Skeletal muscle tissue (tissue), 4 donors: ENCODE data around the gene VSIG10. TPM values are rescaled to one million over a fixed set of nuclear protein-coding genes. Genes with fewer than 3 reads are reported as not detected.

Experiments
- H3K27ac ChIP-seq: one replicate; pipeline ENCODE4 v1.7.0; 2013; ENCODE audit warnings: mild to moderate bottlenecking, low read depth, low read length, inconsistent platforms
- H3K27me3 ChIP-seq, 3 donors: one replicate each; pipeline ENCODE4 v1.7.0; 2013; ENCODE audit warnings: low read length in 3 of 3; ENCODE audit not compliant: control insufficient read depth in 3 of 3, insufficient read depth in 3 of 3
- H3K36me3 ChIP-seq, 3 donors: one replicate each; pipeline ENCODE4 v1.7.0; 2013; ENCODE audit warnings: low read length in 3 of 3; ENCODE audit not compliant: control insufficient read depth in 3 of 3, insufficient read depth in 3 of 3
- H3K4me1 ChIP-seq, 3 donors: one replicate each; pipeline ENCODE4 v1.7.0; 2013; ENCODE audit warnings: low read length in 3 of 3, mild to moderate bottlenecking in 3 of 3; ENCODE audit not compliant: control insufficient read depth in 3 of 3, insufficient read depth in 3 of 3
- H3K4me3 ChIP-seq, 3 donors: one replicate each; pipeline ENCODE4 v1.7.0; 2013; ENCODE audit warnings: low read length in 3 of 3
- H3K9ac ChIP-seq, 3 donors: one replicate each; pipeline ENCODE4 v1.7.0; 2013; ENCODE audit warnings: low read length in 3 of 3, mild to moderate bottlenecking in 3 of 3, moderate library complexity in 2 of 3, low read depth in 1 of 3
- H3K9me3 ChIP-seq, 3 donors: one replicate each; pipeline ENCODE4 v1.7.0; 2013; ENCODE audit warnings: low read length in 3 of 3; ENCODE audit not compliant: control insufficient read depth in 3 of 3
- total RNA-seq: library from RNA; depleted of rRNA; stranded (reverse); fragments of >200 nt; gene quantifications from one replicate; pipeline ENCODE4 v1.2.3, GENCODE V29; 2014
- donor health status: Osteomylitis.

The VSIG10 gene, protein sequence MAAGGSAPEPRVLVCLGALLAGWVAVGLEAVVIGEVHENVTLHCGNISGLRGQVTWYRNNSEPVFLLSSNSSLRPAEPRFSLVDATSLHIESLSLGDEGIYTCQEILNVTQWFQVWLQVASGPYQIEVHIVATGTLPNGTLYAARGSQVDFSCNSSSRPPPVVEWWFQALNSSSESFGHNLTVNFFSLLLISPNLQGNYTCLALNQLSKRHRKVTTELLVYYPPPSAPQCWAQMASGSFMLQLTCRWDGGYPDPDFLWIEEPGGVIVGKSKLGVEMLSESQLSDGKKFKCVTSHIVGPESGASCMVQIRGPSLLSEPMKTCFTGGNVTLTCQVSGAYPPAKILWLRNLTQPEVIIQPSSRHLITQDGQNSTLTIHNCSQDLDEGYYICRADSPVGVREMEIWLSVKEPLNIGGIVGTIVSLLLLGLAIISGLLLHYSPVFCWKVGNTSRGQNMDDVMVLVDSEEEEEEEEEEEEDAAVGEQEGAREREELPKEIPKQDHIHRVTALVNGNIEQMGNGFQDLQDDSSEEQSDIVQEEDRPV
- total RNA-seq: 20.4 TPM

DNA sequence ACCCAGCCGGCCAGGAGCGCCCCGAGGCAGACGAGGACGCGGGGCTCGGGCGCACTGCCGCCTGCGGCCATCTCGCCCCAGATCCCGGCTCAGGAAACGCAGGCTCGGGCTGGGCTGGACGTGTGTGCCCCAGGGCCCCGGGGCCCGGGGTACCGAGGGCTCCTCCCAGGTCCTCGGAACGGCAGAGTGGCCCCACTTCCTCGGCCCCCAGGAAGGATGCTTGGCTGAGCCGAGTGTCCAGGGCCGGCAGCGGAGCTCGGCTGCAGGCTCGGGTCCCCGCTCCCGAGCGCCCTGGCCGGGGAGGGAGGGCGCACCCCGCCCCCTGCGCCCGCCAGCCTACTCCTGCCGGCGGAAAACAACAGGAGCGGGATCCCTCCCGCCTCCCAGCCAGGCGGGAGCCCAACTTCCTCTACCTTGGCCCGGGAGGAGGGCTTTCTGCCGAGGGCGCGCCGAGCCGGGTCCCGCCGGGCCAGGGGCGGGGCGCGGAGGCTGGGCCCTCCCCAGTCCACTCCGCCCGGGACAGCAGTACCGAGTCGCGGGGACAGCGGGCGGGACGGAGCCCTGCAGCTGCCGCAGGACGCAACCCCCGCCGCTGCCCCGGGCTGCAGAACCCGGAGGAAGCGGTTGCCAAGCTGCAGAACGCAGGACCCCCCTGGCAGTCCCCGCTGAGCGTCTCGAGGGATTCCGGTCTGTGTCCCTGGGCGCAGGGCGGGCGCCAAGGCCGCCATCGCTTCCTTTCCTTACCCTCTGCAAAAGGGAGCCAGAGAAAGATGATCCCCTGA lies at the start of gene VSIG10:
Gene VSIG10 (minus strand): TSS at position 411 of the 782 bp plus-strand sequence. CDS start 340 bp downstream, at position 71.
- Histone ChIP-seq H3K9me3 (no peaks in the 10 kb centered on the region), H3K27ac (peak within 1 kb of the TSS; percentile 85), H3K4me3 (peak within 1 kb of the TSS; percentile 81 to 85 (median 84)), H3K4me1 (peaks cover 7 to 14% (median 10%) of the 10 kb centered on the region in 3 donors), H3K27me3 (no peaks in the 10 kb centered on the region), H3K36me3 (no peaks in the 10 kb centered on the region), H3K9ac (peak within 1 kb of the TSS; percentile 85 to 90 (median 88))

DNA sequence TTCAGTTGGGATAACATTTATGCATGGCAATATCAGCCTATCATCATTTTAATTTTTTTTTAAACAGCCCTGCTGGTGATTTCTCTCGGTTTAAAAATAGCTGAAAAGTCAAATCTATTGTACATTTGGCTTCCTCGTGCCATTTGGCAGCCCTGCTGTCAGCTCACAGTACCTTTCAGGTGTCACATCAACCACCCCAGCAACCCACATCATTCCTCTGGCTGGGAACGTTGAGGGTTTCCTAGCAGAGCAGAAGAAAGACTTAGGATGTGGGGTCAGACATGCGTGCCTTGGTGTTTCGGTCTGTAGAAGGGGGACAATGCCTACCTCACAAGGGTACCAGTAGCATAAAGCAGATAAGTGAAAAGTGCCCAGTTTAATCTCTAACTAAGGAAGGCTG lies 47.9 kb upstream of the VSIG10 start:
- no peak overlapping the region for H3K4me3 ChIP-seq
- H3K4me1 ChIP-seq: peaks cover 0 to 3% (median 2%) of the 10 kb centered on the region in 3 donors
- H3K36me3 ChIP-seq: peaks cover 11 to 28% (median 26%) of the 10 kb centered on the region in 3 donors
- H3K27ac ChIP-seq: no peak overlapping the region
- no peak overlapping the region for H3K9ac ChIP-seq
- H3K27me3 ChIP-seq: no peaks in the 10 kb centered on the region
- no peaks in the 10 kb centered on the region for H3K9me3 ChIP-seq

DNA sequence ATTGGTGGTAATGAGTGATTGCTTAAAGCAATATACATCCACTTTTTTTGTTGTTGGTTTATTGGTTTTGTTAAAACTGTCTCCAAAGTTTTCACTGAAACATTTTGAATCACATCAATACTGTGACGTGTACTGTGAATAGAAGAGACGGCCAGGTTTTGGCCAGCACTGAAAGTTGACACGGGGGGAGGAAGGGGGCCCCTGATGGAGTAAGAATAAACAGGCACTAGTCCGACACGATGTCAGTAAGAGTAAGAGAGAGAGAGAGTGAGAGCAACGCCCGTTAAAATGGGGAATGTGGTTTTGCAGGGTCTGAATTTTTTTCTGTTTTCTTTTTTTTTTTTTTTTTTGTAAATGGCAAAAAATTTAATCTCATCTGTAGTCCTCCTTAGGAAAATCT lies 46.8 kb upstream of the VSIG10 start:
- Histone ChIP-seq H3K36me3 (peaks cover 14 to 31% (median 28%) of the 10 kb centered on the region in 3 donors), H3K4me3 (no peak overlapping the region), H3K27me3 (no peaks in the 10 kb centered on the region), H3K9ac (no peak overlapping the region), H3K4me1 (peaks cover 0 to 3% (median 2%) of the 10 kb centered on the region in 3 donors), H3K9me3 (no peaks in the 10 kb centered on the region), H3K27ac (no peak overlapping the region)

DNA sequence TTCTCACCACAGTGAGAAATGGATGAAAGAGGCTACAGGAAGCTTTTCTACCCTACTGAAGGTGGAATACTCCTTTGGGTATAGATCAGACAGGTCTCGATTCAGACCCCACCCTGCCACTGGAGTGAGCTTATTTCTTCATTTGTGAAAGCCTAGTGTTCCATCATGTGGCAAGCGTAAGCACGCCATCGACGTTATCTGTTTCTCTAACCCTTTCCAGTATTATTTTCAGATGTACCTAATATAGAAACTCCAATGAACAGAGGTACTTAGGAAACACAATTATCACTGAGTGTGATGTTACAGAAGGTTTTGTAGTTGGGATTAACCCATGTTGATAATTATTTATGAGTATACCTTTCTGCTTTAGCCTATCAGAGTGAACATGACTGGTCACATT lies 44.5 kb upstream of the VSIG10 start:
- no peaks in the 10 kb centered on the region for H3K9me3 ChIP-seq
- peaks cover 30 to 46% (median 43%) of the 10 kb centered on the region in 3 donors for H3K36me3 ChIP-seq
- H3K9ac ChIP-seq: no peak overlapping the region
- no peaks in the 10 kb centered on the region for H3K27me3 ChIP-seq
- H3K4me3 ChIP-seq: no peak overlapping the region
- H3K4me1 ChIP-seq: peaks cover 0 to 3% (median 2%) of the 10 kb centered on the region in 3 donors
- no peak overlapping the region for H3K27ac ChIP-seq

DNA sequence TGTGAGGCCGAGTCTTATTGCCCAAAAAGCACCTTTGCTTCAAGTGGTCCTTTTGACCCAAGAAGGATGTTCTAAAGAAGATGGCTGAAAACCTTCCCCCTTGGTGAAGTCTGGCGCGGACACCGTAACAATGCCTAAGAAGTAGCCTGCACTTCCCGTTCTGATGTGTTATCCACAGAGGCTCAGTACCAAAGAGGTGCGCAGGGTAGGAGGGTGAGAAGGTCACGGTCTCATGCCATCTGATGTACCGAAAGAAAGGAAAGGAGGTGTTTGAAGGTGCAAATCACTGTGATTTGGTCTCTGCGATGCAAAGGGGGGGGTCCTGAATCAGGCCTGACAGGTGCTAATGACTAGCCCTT lies 42.0 kb upstream of the VSIG10 start:
- H3K27ac ChIP-seq: no peak overlapping the region
- H3K36me3 ChIP-seq: peaks cover 32 to 49% (median 40%) of the 10 kb centered on the region in 3 donors

DNA sequence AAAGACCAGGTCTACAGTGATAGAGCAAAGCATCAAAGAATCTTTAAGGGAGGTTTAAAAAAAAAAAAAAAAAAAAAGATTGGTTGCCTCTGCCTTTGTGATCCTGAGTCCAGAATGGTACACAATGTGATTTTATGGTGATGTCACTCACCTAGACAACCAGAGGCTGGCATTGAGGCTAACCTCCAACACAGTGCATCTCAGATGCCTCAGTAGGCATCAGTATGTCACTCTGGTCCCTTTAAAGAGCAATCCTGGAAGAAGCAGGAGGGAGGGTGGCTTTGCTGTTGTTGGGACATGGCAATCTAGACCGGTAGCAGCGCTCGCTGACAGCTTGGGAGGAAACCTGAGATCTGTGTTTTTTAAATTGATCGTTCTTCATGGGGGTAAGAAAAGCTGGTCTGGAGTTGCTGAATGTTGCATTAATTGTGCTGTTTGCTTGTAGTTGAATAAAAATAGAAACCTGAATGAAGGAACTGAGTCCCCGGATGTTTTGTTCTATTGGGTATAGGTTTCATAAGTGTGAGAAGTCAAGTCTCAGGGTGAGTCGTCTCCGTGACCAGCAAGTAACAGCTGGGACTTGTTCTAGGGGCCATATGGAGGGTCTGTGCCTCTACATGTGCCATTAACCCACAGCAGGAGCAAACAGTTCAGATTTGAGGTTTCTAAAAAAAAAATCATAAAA lies 41.4 kb upstream of the VSIG10 start:
- H3K9ac ChIP-seq: no peak overlapping the region
- H3K36me3 ChIP-seq: peaks cover 35 to 53% (median 46%) of the 10 kb centered on the region in 3 donors
- H3K27ac ChIP-seq: no peak overlapping the region
- peaks cover 0 to 3% (median 2%) of the 10 kb centered on the region in 3 donors for H3K4me1 ChIP-seq
- H3K4me3 ChIP-seq: no peak overlapping the region
- H3K9me3 ChIP-seq: no peaks in the 10 kb centered on the region
- no peaks in the 10 kb centered on the region for H3K27me3 ChIP-seq

More for the DNA sequence above, 42.0 kb upstream of the VSIG10 start:
- Histone ChIP-seq H3K27me3 (no peaks in the 10 kb centered on the region), H3K4me1 (peaks cover 0 to 3% (median 2%) of the 10 kb centered on the region in 3 donors), H3K4me3 (no peak overlapping the region), H3K9me3 (no peaks in the 10 kb centered on the region), H3K9ac (no peak overlapping the region)

DNA sequence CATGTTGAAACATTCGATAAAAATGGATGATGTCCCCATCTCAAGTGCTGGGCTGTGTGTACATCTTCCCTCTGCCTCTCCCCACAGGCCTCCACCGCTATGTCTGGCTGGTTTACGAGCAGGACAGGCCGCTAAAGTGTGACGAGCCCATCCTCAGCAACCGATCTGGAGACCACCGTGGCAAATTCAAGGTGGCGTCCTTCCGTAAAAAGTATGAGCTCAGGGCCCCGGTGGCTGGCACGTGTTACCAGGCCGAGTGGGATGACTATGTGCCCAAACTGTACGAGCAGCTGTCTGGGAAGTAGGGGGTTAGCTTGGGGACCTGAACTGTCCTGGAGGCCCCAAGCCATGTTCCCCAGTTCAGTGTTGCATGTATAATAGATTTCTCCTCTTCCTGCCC lies 40.7 kb upstream of the VSIG10 start:
- H3K9me3 ChIP-seq: no peaks in the 10 kb centered on the region
- no peaks in the 10 kb centered on the region for H3K27me3 ChIP-seq
- H3K36me3 ChIP-seq: peaks cover 39 to 57% (median 47%) of the 10 kb centered on the region in 3 donors
- no peak overlapping the region for H3K27ac ChIP-seq
- no peak overlapping the region for H3K9ac ChIP-seq
- H3K4me1 ChIP-seq: peaks cover 2 to 5% (median 5%) of the 10 kb centered on the region in 3 donors
- H3K4me3 ChIP-seq: no peak overlapping the region

DNA sequence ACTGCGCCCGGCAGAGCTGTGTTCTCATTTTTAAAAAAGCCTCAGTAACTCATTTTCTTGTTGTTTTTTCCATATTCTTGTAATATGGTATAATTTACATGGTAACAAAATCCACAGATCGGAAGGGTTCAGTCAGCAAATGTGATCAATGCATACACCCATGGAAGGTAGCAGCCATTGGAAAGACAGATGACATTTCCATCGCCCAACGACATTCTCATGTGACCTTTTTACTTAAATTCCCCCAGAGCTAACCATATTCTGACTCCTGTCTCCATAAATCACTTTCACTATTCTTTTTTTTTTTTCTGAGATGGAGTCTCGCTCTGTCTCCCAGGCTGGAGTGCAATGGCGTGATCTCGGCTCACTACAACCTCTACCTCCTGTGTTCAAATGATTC lies 37.0 kb upstream of the VSIG10 start:
- Histone ChIP-seq H3K27me3 (no peaks in the 10 kb centered on the region), H3K36me3 (peaks cover 43 to 52% (median 44%) of the 10 kb centered on the region in 3 donors), H3K9ac (no peak overlapping the region), H3K9me3 (no peaks in the 10 kb centered on the region), H3K27ac (no peak overlapping the region), H3K4me1 (peaks cover 13 to 22% (median 17%) of the 10 kb centered on the region in 3 donors), H3K4me3 (no peak overlapping the region)

DNA sequence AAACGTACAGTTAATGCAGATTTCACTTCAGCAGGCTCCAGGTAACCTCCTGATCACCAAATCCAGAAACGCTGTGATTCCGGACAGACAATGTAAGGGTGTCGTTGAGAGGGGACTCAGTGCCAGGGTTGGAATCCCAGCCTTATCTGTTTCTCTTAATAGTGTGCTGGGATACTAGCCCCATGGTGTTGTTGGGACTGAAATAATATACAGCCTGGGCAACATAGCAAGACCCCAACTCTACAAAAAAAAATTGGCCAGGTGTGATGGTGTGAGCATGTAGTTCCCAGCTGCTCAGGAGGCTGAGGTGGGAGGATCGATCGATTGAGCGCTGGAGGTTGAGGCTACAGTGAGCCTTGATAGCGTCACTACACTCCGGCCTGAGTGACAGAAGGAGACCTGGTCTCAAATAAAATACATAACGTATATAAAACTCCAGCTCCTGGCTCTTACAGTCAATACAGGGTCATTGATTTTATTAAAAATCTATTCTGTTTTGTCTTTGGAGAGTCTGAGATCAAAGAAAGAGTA lies 33.4 kb upstream of the VSIG10 start:
- H3K27ac ChIP-seq: peak overlapping the region; percentile 89
- H3K9ac ChIP-seq: peak overlapping the region; percentile 94 to 98 (median 94)
- H3K4me1 ChIP-seq: peaks cover 13 to 33% (median 20%) of the 10 kb centered on the region in 3 donors
- H3K36me3 ChIP-seq: peaks cover 20 to 29% (median 25%) of the 10 kb centered on the region in 3 donors
- H3K27me3 ChIP-seq: no peaks in the 10 kb centered on the region
- no peaks in the 10 kb centered on the region for H3K9me3 ChIP-seq
- peak overlapping the region; percentile 85 to 93 (median 88) for H3K4me3 ChIP-seq
